Measurements from ENCODE around the gene OSER1. TPM values are rescaled to one million over a fixed set of nuclear protein-coding genes. Genes with fewer than 3 reads are reported as not detected.

OSER1 gene
- polyA plus RNA-seq, 3 donors, result 42.3 to 89.1 (median 45.1) TPM

DNA sequence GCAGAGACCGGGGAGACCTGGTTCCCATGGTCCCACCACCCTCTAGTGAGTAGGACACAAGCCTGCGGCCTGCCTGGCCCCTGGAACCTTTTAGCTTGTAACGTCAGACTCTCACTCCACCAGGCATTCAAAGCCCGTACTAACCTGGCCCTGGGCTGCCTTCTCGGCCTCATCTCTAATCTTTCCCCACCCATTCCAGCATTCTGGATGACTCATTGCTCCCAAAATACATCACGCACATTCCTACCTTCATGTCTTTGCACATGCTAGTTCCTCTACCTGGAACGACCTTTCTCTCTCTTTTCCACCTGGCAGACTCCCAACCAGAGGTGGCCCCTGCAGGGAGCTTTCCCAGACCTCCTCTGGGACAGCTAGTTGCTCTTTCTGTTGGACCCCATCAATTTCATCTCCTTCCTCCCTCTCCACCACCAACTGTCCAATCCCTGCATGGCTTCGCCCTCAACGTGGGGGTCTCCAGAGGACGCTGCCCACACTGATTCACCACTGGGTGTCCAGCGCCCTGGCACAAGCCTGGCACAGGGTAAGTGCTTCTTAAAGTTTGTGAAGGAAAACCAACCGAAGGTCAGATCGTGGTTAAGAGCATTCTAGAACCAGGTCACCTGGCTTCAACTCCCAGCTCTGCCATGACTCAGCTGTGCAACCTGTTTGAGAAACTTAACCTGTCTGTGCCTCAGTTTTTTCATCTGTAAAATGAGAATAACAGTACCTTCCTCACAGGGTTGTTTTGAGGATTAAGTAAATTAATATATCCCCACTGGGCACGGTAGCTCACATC is 58.8 kb downstream of the OSER1 start:
- no peaks in the 10 kb centered on the region for H3K79me2 ChIP-seq (ENCODE audit: insufficient read depth, low read length)
- DNase-seq, result no peak
- H3K27ac ChIP-seq (ENCODE audit: low read depth in 1 of 2, low read length in 2 of 2), result no peak overlapping the region
- H4K20me1 ChIP-seq (ENCODE audit: insufficient read depth, low read length), result no peaks in the 10 kb centered on the region
- Mint-ChIP-seq H3K27me3 (ENCODE audit: low read depth in 3 of 3) (peaks cover 6 to 19% (median 14%) of the 10 kb centered on the region in 3 donors), H3K27ac (peak overlapping the region in 1 of 7 donors; percentile 15), H3K36me3 (no peaks in the 10 kb centered on the region), H3K9me3 (peaks cover 0 to 7% (median 0%) of the 10 kb centered on the region in 7 donors), H3K4me3 (peak overlapping the region in 1 of 2 donors; percentile 9), H3K4me1 (no peaks in the 10 kb centered on the region)
- no peak overlapping the region for H3K4me2 ChIP-seq (replicated peaks; ENCODE audit: extremely low read depth, low read length, poor library complexity, severe bottlenecking)
- 94% methylated on average over 11 of the region's 14 CpGs for WGBS (ENCODE audit: insufficient coverage)
- no peaks in the 10 kb centered on the region for H3K36me3 ChIP-seq (replicated peaks in 1 of 2; ENCODE audit: control insufficient read depth in 1 of 2, insufficient read depth in 2 of 2, low read length in 2 of 2)
- TF ChIP-seq, protein P1, sequence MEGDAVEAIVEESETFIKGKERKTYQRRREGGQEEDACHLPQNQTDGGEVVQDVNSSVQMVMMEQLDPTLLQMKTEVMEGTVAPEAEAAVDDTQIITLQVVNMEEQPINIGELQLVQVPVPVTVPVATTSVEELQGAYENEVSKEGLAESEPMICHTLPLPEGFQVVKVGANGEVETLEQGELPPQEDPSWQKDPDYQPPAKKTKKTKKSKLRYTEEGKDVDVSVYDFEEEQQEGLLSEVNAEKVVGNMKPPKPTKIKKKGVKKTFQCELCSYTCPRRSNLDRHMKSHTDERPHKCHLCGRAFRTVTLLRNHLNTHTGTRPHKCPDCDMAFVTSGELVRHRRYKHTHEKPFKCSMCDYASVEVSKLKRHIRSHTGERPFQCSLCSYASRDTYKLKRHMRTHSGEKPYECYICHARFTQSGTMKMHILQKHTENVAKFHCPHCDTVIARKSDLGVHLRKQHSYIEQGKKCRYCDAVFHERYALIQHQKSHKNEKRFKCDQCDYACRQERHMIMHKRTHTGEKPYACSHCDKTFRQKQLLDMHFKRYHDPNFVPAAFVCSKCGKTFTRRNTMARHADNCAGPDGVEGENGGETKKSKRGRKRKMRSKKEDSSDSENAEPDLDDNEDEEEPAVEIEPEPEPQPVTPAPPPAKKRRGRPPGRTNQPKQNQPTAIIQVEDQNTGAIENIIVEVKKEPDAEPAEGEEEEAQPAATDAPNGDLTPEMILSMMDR (IDR thresholded peaks at IDR 0.05), result no peak
- no peaks in the 10 kb centered on the region for H3K9me3 ChIP-seq (replicated peaks in 1 of 2; ENCODE audit: control insufficient read depth in 1 of 2, insufficient read depth in 1 of 2, low read length in 2 of 2)
- H2AFZ ChIP-seq (ENCODE audit: insufficient read depth, low read depth, low read length, poor library complexity, severe bottlenecking), result no peak overlapping the region
- intact Hi-C loops (cut with micrococcal nuclease), result no loop called here
- peaks cover 0 to 2% of the 10 kb centered on the region in 2 donors for H3K27me3 ChIP-seq (ENCODE audit: control insufficient read depth in 2 of 2, insufficient read depth in 2 of 2, low read length in 2 of 2)
- no peaks in the 10 kb centered on the region for H3K4me1 ChIP-seq (ENCODE audit: control insufficient read depth in 1 of 2, insufficient read depth in 2 of 2, low read length in 2 of 2)
- no peak overlapping the region for H3K4me3 ChIP-seq (replicated peaks in 1 of 3; ENCODE audit: low read depth in 2 of 3, low read length in 3 of 3)
- no peak overlapping the region for H3K9ac ChIP-seq (ENCODE audit: insufficient read depth, low read length, poor library complexity, severe bottlenecking)

DNA sequence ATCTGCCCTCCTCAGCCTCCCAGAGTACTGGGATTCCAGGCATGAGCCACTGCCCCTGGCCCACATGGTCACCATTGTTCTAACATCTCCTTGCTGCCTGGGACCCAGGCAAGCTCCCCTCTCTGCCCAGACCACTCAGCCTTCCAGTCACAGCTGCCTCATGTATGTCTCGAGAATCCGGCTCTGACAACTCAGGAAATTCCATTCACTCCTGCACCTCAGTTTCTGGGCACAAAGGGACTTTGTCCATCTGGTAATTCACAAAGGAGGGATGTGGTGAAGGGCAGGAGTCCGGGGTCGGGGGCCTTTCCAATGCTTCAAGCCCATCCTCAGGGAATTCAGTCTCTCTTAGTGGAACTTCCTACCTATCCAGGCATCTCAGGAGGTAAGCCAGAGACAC is 64.3 kb downstream of the OSER1 start:
- Histone ChIP-seq H3K36me3 (replicated peaks in 1 of 2; ENCODE audit: control insufficient read depth in 1 of 2, insufficient read depth in 2 of 2, low read length in 2 of 2) (no peaks in the 10 kb centered on the region), H3K79me2 (ENCODE audit: insufficient read depth, low read length) (no peaks in the 10 kb centered on the region), H3K9ac (ENCODE audit: insufficient read depth, low read length, poor library complexity, severe bottlenecking) (no peak overlapping the region), H3K27me3 (ENCODE audit: control insufficient read depth in 2 of 2, insufficient read depth in 2 of 2, low read length in 2 of 2) (no peaks in the 10 kb centered on the region), H3K4me2 (replicated peaks; ENCODE audit: extremely low read depth, low read length, poor library complexity, severe bottlenecking) (no peak overlapping the region), H4K20me1 (ENCODE audit: insufficient read depth, low read length) (no peaks in the 10 kb centered on the region), H2AFZ (ENCODE audit: insufficient read depth, low read depth, low read length, poor library complexity, severe bottlenecking) (no peak overlapping the region), H3K4me3 (replicated peaks in 1 of 3; ENCODE audit: low read depth in 2 of 3, low read length in 3 of 3) (no peak overlapping the region), H3K27ac (ENCODE audit: low read depth in 1 of 2, low read length in 2 of 2) (no peak overlapping the region), H3K4me1 (ENCODE audit: control insufficient read depth in 1 of 2, insufficient read depth in 2 of 2, low read length in 2 of 2) (no peaks in the 10 kb centered on the region), H3K9me3 (replicated peaks in 1 of 2; ENCODE audit: control insufficient read depth in 1 of 2, insufficient read depth in 1 of 2, low read length in 2 of 2) (no peaks in the 10 kb centered on the region)
- no peak for DNase-seq
- intact Hi-C loops (cut with micrococcal nuclease), result no loop called here
- Mint-ChIP-seq H3K36me3 (no peaks in the 10 kb centered on the region), H3K27ac (no peak overlapping the region), H3K27me3 (ENCODE audit: low read depth in 3 of 3) (peaks cover 3 to 17% (median 16%) of the 10 kb centered on the region in 3 donors), H3K4me1 (no peaks in the 10 kb centered on the region), H3K4me3 (no peak overlapping the region), H3K9me3 (peaks cover 0 to 7% (median 0%) of the 10 kb centered on the region in 7 donors)
- 80% methylated on average over 2 of the region's 4 CpGs for WGBS (ENCODE audit: insufficient coverage)
- TF ChIP-seq, protein P1 (IDR thresholded peaks at IDR 0.05), result no peak

Other genes with a start within 250 kb of the OSER1 start
- gene JPH2, start 23.6 kb downstream of the OSER1 start, polyA plus RNA-seq, result not detected
- gene GDAP1L1, start 36.5 kb upstream of the OSER1 start, polyA plus RNA-seq, result not detected
- 1 to 10 TPM in 1 of 3 donors, under 1 TPM in 2; 0.32 to 2.2 (median 0.69) TPM for gene FITM2, start 100.4 kb upstream of the OSER1 start, polyA plus RNA-seq
- not detected for gene R3HDML, start 126.3 kb upstream of the OSER1 start, polyA plus RNA-seq
- gene HNF4A, start 144.9 kb upstream of the OSER1 start, polyA plus RNA-seq, result not detected